GM23248 (cell line): ENCODE measurements around the gene TMEM247.

Experiments
- EZH2 ChIP-seq: fragments of 200-600 bp; sonication (generic); IDR thresholded peaks from 2 replicates; pipeline ENCODE4 v1.6.1; 2018; ENCODE audit warnings: antibody characterized with exemption, mild to moderate bottlenecking; ENCODE audit not compliant: insufficient read depth, poor library complexity, severe bottlenecking
- EZH2phosphoT487 ChIP-seq: fragments of 200-600 bp; sonication (generic); IDR thresholded peaks from 2 replicates; pipeline ENCODE4 v1.6.1; 2018; ENCODE audit warnings: antibody characterized with exemption, moderate library complexity, mild to moderate bottlenecking, low read depth; ENCODE audit not compliant: insufficient read depth

- TF ChIP-seq EZH2 (no peak), EZH2phosphoT487 (no peak)
Measured at GRCh38 chr2:46489423-46490174, 10.2 kb downstream of the TMEM247 start.
